Stimulated activated CD4-positive, alpha-beta T cell treated with anti-CD3 and anti-CD28 coated beads, Interleukin-12 subunit alpha, Interleukin-12 subunit beta, amount 100 ng/mL, for 4 hours (primary cell): ENCODE results near the gene SLC25A17.
"Not testable (repeated sequence)": the region's sequence is repeated elsewhere in the genome, so short reads cannot be mapped to it uniquely, and the experiment has no call there.

Experiments
- DNase-seq: peaks from one replicate; pipeline ENCODE4 v3.0.0-alpha.2; 2020

SLC25A17 gene

DNA sequence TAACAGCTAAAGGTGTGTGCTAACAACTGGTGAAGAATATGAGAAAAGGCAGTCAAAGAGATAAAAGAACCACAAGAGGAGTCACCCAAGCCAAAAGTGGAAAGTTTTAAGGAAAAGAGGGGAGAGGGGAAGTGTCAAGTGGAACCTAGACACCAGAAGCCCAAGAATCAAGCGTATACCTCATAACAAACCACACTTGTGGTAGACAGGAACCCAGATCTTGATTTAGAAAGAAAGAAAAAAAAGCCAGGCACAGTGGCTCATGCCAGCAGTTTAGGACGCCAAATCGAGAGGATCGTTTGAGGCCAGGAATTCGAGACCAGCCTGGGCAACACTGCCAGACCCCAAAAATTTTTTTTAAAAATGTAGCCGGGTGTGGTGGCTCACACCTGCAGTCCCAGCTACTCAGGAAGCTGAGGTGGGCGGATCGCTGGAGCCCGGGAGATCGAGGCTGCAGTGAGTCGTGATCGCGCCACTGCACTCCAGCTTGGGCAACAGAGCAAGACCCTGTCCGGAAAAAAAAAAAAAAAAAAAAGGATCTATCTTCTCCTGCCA is 877 bp downstream of the SLC25A17 start:
- no peak for DNase-seq

GRCh38 chr22:40817737-40818136 is 1.4 kb downstream of the SLC25A17 start:
- DNase-seq = no peak

GRCh38 chr22:40813912-40814315 is 5.2 kb downstream of the SLC25A17 start:
- DNase-seq = no peak

- no peak for DNase-seq
Measured at GRCh38 chr22:40808018-40808841, 10.9 kb downstream of the SLC25A17 start.

GRCh38 chr22:40806711-40807110 is 12.4 kb downstream of the SLC25A17 start:
- DNase-seq = no peak

DNA sequence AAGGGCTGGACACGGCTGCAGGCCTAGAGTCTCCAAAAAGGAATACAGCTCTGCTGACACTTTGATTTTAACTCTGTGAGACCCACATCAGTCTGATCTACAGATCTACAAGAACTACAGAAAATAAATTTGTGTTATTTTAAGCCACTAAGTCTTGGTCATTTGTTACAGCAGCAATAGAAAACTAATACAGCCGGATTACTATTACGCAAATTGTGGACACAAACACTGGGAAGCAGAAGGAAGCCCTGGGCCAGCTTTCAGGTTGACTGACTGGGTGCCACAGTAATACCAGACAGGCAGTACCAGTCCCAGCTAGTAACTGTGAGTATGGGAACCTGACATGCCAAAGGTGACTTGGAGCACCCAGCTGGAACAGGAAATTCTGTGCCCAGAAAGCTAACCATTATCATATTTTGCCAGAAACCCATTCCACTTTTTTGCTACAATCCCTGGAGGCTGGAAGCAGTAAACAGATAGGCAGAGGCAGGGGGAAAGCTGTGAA is 13.4 kb downstream of the SLC25A17 start:
- no peak for DNase-seq

GRCh38 chr22:40805239-40805638 is 13.9 kb downstream of the SLC25A17 start:
- DNase-seq = no peak

GRCh38 chr22:40803321-40803720 is 15.8 kb downstream of the SLC25A17 start:
- DNase-seq = no peak

GRCh38 chr22:40799008-40799407 is 20.1 kb downstream of the SLC25A17 start:
- DNase-seq = no peak

- DNase-seq = no peak
Measured at GRCh38 chr22:40797427-40797826, 21.7 kb downstream of the SLC25A17 start.

GRCh38 chr22:40792451-40792850 is 26.7 kb downstream of the SLC25A17 start:
- no peak for DNase-seq

DNA sequence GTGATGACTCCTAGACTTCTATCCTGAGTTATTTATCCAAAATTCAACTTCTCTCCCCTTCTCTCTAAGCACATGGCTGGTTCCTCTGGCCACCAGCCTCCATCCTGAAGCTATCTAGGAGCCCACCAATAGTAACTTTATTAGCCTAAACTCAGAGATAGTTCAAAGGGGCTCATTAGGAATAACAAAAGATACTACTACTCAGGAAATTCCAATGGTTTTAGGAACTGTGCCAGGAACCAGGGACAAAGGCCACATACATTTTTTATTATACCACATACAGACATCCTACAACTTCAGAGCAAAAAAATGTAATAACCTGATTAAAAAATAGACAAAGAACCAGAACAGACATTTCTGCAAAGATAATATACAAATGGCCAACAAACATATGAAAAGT is 27.9 kb downstream of the SLC25A17 start:
- no peak for DNase-seq

DNA sequence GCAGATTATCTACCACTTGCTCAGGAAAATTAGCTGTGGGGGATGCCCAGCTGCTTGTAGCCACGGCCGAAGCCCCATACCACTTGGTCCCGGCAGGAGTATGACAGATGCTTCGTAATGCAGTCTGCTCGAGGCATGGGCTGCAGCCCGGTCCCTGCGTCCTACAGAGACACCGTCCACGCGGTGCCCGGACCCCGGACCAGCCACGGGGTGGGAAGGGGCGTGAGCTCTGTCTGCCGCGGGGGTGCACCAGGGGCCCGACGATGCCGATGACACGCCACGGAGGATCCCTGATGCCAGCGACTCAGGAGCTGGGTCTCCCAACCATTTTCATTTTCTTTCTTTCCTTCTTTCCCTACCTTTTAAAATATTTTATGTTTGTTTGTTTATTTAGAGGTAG is 30.0 kb downstream of the SLC25A17 start:
- DNase-seq = no peak

GRCh38 chr22:40782521-40782920 is 36.6 kb downstream of the SLC25A17 start:
- no peak for DNase-seq

DNA sequence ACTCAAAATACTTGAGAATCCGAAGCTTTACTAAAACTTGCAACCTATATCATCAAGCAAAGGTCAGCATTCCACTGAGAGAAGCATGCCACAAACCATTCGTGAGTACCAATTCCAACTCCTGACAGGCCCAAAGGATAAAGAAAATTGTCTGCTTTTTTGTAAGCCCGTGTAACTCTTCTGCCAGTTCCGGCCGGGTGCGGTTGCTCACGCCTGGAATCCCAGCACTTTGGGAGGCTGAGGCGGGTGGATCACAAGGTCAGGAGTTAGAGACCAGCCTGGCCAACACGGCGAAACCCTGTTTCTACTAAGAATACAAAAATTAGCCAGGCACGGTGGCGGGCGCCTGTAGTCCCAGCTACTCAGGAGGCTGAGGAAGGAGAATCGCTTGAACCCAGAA is 37.4 kb downstream of the SLC25A17 start:
- not testable (repeated sequence) for DNase-seq

GRCh38 chr22:40769761-40770160 is 49.4 kb downstream of the SLC25A17 start:
- DNase-seq = no peak

DNA sequence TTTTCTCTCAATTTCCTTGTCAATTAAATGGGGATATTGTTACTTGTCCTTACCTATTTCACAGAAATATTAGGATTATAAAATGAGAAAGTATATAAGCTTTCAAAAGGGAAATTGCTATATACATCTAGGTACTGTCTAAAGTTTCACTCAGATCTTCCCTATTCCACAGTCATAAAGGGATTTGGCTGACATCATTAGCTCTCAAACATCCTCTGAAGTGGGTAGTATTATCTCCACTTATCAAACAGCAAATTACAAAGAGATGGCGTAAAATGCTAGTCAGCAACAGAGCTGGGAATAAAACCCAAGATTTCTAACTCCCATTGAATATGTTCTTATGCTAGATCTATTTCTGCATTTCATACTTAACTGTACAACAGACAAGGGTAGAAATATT is 50.9 kb downstream of the SLC25A17 start:
- DNase-seq = no peak

DNA sequence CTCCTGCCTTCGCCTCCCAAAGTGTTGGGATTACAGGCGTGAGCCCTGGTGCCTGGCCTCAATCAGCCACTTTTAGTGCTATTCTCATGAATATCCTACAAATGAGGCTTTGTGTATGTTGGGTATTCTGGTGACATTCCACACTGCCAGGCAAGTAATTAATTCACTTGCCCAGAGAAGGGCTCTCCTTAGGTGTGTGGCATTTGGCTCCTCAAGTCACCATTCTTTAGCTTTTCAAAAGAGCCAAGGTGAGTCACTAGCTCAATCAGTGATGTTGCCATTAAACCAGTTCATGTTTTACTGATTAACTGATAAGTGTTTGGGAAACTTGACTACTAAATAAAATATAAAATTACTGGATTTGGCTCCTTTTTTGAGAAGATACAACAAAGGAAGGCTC is 52.2 kb downstream of the SLC25A17 start:
- DNase-seq = no peak

DNA sequence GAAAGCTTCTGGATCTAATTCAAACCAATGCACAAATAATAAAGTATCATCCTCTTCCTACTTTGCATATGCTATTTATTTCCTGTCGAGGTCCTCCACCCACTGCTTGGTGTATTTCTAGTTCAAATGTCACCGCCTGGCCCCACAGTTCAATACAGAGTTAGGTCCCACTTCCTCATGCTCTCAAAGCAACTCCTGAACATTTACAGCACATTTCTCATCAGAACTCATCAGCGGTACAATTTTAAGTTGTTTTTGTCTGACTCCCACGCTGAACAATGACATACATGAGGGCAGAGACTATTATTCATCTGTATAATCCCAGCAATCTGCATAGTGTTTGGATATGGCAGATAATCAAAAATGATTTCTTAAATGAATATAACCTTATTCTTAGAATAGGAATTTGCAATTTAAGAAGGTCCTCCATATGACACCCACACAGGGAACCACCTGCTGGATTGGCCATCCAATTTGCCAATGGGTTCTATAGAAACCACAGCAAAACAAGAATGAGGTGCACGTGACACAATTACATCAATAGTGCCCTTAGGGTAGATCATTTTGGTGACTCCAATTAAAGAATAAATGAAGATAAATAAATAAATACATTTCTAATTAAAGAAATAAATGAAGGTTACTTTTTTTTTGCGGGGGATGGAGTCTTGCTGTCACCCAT is 54.2 kb downstream of the SLC25A17 start:
- DNase-seq = no peak

GRCh38 chr22:40759294-40759840 is 59.8 kb downstream of the SLC25A17 start:
- DNase-seq = no peak

DNA sequence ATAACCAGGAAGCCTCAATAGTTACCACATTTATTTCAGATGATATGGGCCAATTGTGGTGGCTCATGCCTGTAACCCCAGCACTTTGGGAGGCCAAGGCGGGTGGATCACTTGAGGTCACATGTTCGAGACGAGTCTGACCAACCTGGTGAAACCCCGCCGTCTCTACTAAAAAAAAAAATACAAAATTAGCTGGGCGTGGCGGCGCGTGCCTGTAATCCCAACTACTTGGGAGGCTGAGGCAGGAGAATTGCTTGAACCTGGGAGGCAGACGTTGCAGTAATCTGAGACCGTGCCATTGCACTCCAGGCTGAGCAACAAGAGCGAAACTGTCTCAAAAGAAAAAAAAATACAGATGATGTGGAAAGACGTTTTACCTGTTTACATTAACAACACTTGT is 60.3 kb downstream of the SLC25A17 start:
- DNase-seq = not testable (repeated sequence)

DNA sequence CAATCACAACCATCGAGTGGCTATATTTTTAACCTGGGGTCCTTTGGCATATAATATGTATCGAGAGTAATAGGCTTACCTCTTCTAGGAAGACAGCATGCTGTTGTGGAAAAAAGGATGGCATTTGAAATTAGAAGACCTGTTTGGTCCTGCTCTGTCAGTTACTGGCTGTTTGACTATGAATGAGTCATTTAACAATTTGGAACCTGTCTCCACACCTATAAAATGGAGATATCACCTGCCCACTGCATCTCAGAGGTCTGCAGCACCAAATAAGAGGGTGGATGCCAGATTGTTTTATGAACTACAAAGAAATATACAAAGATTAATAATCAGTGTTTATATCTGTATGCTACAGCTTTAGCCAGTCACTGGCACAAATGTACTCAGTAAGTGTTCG is 60.8 kb downstream of the SLC25A17 start:
- DNase-seq = no peak

DNA sequence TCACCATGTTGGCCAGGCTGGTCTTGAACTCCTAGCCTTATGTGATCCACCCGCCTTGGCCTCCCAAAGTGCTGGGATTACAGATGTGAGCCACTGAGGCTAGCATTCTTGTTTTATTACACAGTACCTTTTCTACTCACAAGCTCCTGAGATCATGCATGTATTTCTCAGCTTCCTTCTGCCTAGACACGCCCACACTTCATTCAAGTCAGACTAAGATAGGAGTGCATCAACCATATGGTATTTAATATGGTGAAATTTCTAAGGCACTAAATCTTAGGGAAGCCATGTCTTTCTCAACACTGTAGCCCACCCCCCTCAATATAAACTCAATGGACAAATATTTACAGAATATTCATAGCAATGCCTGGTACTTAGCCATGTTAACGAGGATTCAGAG is 62.1 kb downstream of the SLC25A17 start:
- no peak for DNase-seq

DNA sequence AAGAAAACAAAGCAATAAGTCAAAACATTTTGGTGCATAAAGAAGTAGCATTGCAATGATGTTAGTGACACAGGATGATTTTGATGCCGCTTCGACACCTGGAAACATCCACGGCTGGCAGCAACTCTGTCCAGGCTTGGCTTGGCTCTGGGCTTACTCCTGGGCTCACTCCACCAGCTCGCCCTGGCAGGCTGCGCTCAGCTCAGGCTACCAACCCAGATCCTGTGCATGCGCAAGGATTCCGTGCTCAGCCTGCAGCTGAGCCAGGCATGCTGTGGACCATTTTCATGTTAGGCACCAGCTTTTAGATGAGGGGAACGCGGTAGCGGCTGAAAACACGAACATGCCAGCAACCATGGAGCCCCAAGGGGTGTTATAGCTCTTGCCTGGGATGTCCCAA is 66.0 kb downstream of the SLC25A17 start:
- DNase-seq = no peak
